Hindlimb muscle (tissue), 1 donor: ENCODE measurements around the gene CUL1. TPM values are rescaled to one million over a fixed set of nuclear protein-coding genes. Genes with fewer than 3 reads are reported as not detected.

Experiments used
- DNase-seq: peaks from one replicate; pipeline ENCODE4 v3.0.0-alpha.2; 2013
- polyA plus RNA-seq: library from polyadenylated mRNA; unstranded; fragments of 120-200 nt; gene quantifications from one replicate; pipeline ENCODE4 v1.2.1, GENCODE V29; 2013; ENCODE audit not compliant: insufficient read length

The CUL1 gene
- polyA plus RNA-seq, 1 donor: 52.5 TPM

DNA sequence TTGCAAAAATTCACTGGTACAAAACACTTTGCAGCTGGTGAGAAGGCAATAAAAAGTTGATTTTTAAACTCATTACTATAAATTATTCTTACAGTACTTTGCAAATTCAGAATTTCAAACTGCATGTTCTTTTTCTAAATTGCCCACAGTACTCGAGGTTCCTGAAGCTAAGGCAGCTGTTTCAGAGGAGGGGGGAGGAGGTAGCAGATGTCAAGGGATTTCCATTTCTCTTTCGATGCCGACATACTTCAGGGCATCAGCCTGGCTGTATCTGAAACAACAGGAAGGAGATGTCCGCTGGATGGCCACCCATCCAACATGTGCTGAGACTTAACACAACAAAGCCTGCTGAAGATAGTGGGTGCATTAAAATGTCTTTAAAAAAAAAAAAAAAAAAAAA lies 108.7 kb downstream of the CUL1 start:
- DNase-seq: no peak

DNA sequence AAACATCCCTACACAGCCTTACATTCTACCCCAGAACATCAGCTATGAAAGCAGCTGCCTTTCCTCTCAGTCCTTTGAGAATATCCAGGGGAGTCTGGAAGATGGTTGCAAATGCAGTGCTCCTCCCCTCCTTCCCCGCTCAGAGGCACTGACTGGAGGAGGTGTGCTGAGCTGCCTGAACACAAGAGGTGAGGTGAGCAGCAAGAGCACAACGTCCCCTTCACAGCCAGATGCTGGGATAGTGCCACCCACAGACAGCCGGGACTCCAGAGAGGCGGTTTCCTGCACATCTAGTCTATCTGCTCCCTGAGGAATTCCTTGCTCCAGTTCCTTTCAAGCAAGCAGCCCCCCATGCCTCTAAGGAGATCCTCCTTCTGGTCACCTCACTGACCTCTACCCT lies 111.2 kb downstream of the CUL1 start:
- DNase-seq: no peak

DNA sequence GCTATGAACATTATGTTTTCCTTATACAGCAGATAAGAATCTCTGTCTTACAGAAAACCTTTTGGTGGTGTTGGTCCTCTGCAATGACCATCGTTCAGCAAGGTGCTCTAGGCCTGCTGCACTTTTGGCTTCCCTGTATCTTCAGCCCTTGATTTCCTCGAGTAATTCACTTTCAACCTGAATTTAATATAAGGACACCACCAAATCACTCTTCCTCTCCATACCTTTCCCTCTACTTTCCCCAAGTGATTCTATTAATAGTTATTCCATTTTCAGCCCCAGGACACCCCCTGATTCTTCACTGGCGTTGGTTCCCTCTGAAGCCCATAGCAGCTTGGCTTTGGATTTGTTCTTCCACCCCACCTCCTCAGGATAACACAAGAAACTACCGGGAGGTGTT lies 113.2 kb downstream of the CUL1 start:
- no peak for DNase-seq

DNA sequence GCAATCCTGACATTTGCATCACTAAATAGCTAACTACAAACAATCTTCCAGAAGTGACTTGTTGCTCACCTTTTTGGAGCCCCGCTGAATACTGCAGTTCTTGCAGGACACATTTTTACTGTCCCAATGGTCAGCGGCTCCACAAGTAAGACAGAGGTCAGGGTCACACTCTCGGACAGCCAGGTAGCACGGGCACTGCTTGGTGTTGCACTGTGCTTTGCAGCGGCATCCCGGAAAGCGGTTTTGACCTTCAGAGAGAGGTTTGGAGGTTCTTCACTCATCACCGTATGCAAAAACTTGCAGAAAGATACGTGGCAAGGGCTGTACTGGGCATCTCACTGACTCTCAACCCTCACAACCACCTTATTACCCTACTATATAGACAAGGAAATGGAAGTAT lies 115.2 kb downstream of the CUL1 start:
- no peak for DNase-seq

DNA sequence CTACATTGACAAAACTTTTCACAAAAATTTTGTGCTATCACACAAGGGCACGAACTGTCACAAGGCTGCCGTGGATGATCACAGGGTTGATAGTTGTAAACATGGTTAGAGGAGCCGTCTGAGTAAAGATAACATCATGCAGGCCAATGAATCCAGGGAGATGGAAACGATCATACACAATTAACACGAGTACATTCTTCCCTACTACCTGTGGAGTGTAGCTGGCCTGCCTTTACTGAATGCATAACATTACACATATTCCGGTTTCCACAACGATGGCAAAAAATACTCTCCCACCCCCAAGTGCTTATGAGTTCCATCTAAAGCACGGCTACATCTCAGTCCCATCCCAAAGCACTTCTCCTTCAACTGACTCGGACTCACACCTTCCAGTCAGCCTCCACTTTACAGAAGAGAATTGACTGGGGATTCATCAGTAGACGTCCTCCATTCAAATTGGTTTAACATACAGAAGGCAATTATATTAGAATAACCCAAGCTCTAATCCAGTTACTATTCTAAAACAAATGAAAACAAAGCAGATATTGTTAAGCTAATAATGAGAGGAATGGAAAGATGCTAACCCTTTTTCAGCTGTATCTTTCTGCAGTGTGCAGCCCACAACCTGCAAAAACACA lies 116.3 kb downstream of the CUL1 start:
- no peak for DNase-seq

DNA sequence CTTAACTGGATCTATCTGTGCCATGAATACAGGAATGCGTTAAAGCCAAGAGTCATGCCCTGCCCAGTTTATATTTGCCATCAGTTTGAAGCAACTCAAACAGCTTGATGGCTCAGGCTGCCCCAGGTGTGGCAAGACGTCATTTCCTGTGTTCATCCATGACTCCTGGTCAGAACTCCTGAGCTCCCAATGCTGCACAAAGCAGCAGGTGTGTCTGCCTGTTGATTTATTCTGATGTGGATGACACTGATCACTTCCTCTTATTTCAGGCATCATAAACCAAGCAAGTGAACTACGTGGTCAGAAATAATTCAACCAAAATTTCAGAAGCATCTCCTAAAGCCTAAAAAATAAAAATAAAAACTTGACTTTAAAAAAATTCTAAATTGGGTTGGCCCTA lies 116.9 kb downstream of the CUL1 start:
- no peak for DNase-seq

DNA sequence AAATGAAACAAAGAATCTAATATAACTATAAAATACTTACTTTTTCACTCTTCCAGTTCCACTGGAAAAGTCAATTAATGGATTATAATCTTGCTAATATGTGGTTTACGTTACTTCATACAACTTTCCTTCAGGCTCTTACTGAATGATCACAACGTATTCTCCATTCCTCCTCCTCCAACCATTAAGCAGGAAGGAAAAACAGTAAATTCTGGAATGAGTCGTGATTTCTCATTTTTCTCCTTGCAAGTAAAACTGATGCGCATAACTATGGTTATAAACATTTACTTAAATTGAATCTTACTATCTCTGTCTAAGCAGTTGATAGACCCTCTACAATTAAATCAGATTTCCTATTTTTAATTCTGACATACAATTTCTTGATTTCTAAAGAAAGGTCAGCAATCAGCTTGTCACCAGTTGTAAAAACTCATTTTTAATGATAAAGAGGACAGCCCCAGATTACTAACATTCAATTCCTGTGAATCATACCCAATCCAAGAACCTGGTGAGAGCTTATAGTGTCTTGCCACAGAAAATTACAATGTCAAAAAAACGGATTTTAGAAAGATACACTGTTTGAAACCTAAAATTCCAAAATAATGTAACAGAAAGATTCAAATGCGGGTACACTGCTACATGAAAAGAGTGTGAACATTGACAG lies 121.1 kb downstream of the CUL1 start:
- no peak for DNase-seq

DNA sequence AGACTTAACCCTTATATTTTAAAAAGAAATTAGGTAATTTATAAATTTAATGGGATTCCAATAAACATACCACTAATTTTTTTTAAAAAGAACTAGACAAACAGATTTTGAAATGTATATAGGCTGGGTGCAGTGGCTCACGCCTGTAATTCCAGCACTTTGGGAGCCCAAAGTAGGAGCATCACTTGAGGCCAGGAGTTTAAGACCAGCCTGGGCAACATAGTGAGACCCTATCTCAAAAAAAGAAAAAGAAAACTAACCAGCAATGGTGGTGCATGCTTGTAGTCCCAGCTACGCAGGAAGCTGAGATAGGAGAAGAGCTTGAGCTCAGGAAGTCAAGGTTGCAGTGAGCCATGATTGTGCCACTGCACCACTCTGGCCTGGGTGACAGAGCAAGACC lies 122.7 kb downstream of the CUL1 start:
- no peak for DNase-seq

DNA sequence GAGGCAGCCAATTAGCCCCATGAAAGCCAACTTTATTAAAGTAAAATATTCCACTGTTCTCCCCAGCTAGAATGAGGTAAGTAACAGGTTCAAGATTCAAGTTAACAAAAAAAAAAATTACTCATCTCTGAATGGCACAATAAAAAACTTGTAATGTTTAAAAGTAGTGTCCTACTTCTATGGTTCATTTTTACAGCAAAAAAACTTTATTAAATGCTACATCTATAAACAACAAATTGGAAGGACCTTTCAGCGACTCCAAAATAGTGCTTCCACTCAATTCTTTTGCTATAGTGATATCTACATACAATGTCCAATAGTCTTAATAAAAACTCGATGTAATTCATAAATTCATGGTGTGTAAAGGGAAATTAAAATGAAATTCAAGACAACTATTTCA lies 126.2 kb downstream of the CUL1 start:
- DNase-seq: no peak

DNA sequence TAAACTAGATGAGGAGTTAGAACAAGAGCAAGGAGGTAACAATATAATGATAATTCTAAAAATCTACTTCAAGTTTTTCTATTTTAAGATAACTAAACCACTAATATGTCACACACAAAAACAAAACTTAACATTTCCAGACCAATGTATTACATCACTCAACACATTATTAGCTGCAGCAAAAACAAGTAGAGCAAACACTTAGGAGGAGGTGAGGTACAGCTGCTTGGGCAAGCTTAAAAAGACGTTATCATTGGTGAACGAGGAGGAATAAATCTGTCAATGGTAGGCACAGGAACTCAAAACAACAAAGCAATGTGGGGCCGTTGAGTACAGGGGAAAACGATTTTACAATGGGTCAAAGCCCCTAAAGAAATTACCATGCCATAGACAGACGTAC lies 126.6 kb downstream of the CUL1 start:
- no peak for DNase-seq

DNA sequence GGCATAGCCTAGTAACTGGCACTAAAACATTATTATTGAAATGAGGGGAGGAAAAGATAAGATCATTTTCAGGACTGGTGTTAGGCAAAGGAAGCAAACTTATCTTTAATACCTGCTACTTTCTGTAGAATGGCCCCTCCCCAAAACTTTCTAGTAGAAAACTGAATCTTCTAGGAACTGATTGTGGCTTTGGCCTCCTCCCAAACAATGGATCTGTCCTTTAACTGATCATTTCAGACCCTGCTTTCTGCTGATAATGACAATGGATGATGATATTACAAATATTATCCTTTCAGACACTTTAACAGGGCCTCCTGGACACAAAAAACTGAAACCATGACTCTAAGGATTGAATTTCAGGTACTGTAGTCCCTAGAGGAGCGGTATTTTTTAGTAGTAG lies 130.3 kb downstream of the CUL1 start:
- no peak for DNase-seq

DNA sequence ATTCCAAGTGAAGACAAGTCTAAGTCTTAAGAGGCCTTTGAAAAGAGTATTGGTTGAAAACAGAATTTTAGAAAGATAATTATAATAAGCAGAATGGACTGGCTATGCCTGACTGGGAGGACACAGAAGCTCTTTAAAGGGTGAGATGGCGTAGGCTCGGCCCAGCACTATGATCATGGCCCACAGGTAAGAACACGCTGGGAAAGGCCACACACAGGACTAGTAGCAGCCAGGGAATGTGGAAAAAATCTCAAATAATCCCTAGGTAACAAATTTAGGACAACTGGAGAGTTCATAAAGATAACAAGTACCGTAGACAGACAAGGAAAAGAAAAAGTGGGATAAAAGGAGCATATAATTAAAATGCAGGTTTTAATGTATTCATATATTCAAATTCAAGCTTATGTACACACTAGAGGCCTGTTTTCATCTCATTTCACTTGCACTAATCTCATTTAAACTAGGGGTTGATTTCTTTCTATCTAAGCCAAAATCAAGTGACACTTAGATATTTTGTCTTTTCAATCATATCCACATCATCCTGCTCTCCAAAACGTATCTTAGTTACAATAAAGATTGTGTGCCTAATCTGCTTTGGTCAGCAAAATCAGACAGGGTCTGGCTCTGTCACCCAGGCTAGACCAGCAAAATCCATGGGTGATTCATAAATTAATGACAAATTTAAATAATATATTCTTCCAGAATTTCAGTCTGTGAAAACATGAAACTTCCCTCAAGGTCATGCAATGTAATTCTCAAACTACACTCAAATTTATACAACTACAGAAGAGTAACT lies 132.4 kb downstream of the CUL1 start:
- DNase-seq: no peak

DNA sequence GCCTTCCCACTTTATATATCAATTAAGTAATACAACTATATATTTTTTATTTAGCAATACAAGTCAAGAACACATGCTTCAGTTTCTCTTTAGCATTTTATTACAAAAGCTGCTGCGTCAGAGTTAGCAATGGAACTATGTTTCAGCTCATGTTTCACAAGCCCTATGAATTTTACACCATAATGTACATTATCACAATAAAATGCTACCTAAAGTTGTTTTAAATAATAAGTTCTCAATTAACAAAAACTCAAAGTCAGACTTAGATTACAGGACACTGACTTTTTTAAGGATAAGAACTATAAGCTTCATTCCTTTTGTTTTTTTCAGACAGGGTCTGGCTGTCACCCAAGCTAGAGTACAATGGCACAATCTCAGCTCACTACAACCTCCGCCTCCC lies 133.1 kb downstream of the CUL1 start:
- DNase-seq: no peak

DNA sequence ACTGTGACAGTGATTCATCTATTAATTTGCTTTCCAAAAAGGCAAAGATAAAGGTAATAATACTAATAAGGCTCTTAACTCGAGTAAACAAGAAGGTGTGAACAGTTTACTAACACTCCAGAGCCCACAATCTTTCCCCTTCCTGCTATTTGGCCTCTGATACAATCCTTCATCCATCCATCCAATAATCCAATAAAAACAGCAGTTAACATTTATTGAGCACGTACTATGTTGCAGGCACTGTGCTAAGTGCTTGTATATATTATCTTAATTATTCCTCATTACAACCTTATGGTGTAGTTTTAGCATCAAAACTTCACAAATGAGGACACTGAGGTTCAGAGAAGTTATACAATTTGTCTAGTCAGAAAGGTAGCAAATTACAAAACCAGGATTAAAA lies 135.9 kb downstream of the CUL1 start:
- DNase-seq: no peak

DNA sequence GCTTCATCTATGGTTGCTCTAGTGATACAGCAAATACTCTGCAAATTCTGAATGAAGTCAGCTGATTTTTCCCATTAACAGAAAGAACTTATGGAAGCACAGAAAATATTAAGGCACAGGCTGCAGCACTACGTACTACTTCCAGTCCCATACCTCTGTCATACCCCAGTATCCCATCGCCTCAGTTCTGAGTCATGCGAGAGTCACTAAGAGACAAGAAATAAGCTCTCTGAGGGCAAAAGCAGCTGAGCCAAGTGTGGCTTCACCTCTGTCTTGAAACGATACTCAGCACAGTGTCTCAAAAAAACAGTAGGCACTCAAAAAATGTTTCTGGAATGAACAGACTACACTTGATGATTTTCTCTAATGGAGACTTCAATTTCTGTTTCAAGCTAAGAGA lies 137.2 kb downstream of the CUL1 start:
- DNase-seq: no peak

DNA sequence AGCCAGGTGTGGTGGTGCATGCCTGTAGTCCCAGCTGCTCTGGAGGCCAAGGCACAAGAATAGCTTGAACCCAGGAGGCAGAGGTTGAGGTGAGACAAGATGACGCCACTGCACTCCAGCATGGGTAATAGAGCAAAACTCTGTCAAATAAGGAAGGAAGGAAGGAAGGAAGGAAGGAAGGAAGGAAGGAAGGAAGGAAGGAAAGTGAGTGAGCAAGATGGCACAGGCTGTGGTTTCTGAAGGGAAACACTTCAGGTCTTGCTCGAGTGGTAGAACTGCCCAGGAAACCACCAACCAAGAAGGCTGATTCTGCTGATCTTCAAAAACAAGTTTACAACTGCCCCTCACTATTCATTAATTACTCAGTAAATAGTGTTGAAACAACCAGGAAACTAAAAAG lies 140.2 kb downstream of the CUL1 start:
- DNase-seq: no peak

DNA sequence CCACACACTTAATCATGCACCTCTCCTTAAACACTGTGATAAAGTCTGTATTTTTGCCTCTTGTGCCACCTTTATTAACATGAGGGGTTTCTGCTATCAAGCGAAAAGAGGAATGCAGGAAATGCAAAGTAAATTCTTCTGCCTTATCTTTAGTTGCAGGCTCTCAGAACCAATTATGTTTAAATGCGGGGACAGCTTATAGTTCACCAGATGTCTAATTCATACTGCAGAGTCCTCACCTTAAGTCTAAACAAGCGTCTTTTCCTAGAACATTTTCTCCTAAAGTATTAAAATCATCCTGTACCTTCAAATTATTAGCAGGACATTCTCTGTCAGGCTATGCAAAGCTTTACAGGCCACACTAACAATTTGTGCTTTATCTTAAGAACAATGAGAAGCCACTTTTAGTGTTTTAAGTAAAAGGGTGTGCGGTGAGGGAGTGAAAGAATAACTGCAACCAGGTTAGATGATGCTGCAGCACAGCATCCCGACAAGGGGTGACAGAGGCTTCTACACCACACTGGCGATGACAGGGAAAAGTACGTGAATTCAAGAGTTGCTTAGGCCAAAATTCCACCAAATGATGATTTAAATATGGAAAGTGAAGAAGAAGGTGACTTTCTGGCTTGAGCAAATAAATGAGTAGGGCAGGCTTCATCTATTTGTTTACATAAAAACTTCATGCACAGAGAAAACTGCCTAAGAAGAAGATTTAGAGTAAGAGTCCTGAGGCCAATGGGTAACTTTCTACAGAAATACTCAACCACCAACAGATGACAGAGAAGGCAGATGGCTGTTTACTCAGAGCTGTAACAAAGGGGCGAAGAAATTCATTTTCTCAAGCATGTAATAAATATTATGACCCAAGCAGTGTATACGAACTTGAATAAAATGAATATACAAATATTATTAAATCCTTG lies 149.4 kb downstream of the CUL1 start:
- no peak for DNase-seq

DNA sequence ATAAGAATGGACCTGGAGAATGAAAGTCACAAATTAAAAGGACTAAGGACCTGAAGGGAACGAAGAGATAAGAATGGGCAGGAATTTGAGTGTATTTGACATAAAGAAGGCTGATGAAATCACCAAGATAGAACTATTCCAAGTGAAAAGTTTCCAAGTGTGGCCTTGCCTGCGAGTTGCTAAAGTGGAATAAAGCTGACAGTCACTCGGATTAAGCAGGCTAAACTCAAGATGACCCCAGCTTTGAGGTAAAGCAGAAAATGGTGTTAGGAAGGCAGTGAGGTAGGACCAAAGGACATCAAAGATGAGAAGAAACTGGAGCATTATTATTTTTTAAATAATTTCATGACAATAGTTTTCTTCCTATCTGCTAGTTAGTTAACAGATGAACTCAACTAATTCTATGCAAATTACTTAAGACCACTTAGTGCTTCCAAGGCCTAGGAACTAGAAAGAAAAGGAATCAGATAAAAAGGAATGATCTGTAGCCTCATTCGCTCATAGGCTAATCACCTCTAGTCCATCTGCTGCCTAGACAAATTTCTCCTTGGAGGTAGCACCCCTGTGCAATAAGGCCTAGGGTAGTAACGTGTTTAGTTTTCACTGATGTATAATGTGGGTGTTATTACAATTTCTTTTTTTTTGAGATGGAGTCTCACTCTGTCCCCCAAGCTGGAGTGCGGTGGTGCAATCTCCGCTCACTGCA lies 150.8 kb downstream of the CUL1 start:
- DNase-seq: no peak

DNA sequence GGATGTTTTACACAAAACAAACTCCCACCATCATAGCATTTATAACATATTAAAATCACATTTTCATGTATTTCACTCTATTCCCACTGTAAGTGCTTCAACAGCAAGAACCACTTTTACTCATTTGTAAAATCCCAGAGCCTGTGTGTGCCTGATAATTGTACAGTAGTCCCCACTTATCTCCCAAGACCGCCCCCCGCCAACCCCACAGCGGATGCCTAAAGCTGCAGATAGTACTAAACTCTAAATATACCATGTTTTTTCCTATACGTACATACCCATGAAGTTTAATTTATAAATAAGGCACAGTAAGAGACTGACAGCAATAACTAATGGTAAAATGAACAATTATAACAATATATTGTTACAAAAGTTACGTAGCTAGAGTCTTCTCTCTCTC lies 151.9 kb downstream of the CUL1 start:
- DNase-seq: no peak
